GM19328 (cell line): ENCODE results near the gene ZNF593.

Experiments
- ATAC-seq: cut with Tn5 transposase; IDR thresholded peaks from one replicate; pipeline ENCODE4 v1.9.1; 2021; ENCODE audit warnings: mild to moderate bottlenecking, moderate library complexity; ENCODE audit not compliant: unreplicated experiment

The ZNF593 gene

GRCh38 chr1:26168410-26169197 is 1.1 kb upstream of the ZNF593 start, which contains the start of gene C1orf232:
Gene C1orf232 (minus strand): TSS chr1:26168963. CDS start chr1:26168499, 464 bp downstream.
- no peak for ATAC-seq

DNA sequence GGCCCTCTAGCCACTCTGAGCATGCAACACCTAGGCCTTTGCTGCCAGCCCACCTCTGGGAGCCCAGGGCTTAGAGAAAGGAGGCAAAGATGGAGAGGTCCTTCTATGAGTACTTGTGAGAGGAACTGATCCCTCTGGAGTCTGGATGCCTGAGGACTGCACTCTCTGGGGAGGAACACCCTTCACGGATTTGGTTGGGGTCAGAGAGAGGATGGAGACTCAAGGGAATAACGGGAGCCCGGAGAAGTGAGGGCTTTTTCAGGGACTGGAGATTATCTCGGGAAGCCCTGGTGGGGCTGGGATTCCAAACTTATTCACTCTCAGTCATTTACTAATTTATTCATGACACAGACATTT is 532 bp upstream of the ZNF593 start:
- no peak for ATAC-seq

- no peak for ATAC-seq
Measured at GRCh38 chr1:26170472-26170821, 739 bp downstream of the ZNF593 start.

- ATAC-seq: no peak
Measured at GRCh38 chr1:26171084-26172072, 1.7 kb downstream of the ZNF593 start, which contains the start of gene ZNF593OS. Gene ZNF593OS (minus strand): TSS chr1:26171832. CDS start chr1:26171661, 171 bp downstream.

GRCh38 chr1:26175346-26175745 is 5.6 kb downstream of the ZNF593 start:
- no peak for ATAC-seq

- no peak for ATAC-seq
Measured at GRCh38 chr1:26177182-26177684, 7.5 kb downstream of the ZNF593 start, which contains the start of gene CNKSR1. Gene CNKSR1 (plus strand): TSS chr1:26177491. CDS start chr1:26177548, 57 bp downstream.

GRCh38 chr1:26180010-26180506 is 10.3 kb downstream of the ZNF593 start:
- ATAC-seq: no peak

GRCh38 chr1:26181586-26182382 is 12.1 kb downstream of the ZNF593 start:
- ATAC-seq: no peak

DNA sequence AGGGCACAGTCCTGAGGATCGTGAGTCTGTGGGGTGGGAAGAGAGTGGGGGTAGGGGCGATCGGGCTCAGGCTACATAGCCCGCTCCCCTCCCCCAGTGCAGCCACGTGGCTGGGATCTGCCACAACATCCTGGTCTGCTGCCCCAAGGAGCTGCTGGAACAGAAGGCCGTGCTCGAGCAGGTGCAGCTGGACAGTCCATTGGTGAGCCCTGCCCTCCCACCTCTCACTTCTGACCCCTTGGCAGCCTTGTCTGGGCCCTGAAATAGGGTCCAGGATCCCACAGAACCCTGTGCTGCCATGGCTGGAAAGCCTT is 12.6 kb downstream of the ZNF593 start:
- ATAC-seq: no peak

DNA sequence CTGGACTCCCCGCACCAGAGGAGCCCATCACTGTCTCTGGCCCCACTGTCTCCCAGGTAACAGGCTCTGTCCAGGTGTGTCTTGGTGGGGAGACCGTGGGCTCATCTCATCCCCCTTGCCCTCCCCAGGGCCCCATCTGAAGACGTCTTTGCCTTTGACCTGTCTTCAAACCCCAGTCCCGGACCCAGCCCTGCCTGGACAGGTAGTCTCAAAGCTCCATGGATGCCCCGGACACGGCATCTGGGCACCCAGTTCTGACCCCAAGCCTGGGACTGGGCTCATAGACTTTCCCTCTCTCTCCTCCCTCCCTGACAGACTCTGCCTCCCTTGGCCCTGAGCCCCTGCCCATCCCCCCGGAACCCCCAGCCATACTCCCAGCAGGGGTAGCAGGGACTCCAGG is 14.4 kb downstream of the ZNF593 start:
- no peak for ATAC-seq

DNA sequence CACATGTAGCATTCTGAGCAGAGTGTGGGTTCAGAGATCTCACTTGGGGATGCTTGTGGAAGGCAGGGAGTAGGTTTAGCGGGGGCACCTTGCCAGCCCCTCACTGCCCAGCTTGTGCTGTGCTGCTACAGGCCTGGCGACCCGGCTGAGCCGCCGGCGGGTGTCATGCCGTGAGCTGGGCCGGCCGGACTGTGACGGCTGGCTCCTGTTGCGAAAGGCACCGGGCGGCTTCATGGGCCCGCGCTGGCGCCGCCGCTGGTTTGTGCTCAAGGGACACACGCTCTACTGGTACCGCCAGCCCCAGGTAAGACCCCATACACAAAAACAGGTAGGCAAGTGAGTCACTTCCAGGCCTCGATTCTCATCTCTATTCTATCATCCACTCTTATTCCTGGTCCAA is 15.2 kb downstream of the ZNF593 start:
- no peak for ATAC-seq

DNA sequence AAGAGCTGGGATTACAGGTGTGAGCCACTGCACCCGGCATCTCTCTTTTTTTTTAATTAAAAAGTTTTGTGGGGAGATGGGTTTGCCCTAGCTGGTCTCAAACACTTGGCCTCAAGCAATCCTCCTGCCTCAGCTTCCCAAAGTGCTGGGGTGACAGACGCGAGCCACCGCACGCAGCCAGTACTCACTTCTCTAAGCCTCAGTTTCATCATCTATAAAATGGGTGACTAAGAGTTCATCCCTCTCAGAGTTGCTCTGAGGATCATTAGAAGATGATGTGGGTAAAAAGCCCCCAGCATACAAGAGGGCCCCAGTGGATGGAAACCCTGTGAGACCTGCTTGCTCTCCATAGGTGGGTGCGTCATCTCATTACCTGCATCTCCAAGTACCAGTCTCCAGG is 18.2 kb downstream of the ZNF593 start:
- no peak for ATAC-seq

- no peak for ATAC-seq
Measured at GRCh38 chr1:26188477-26188876, 18.8 kb downstream of the ZNF593 start.

- no peak for ATAC-seq
Measured at GRCh38 chr1:26189331-26189730, 19.6 kb downstream of the ZNF593 start.

DNA sequence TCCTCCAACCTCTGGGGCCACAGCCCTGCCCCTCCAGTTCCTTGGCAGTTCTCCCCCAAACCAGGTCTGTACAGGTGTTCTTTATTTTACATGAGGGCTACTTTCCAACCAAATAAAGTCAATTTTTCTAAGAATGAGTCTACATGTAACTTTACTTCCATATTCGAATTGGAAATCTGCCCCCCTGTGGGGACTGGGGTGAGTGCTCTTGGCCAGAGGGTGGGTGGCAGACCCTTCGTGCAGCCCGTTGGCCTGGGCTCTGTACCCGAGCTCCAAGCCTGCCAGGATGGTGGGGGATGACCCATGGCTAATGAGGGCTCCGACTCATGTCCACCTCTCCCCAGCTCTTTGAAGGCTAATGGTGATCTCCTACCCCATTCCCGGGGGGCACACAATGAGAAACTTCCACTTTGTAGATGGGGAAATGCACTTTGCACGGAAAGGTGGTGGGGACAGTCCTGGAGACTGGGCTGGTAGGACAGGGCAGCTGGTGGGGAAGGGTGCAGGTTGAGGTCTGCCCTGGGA is 20.1 kb downstream of the ZNF593 start:
- no peak for ATAC-seq

GRCh38 chr1:26190373-26190987 is 20.8 kb downstream of the ZNF593 start, which contains the start of gene CATSPER4:
Gene CATSPER4 (plus strand): TSS chr1:26190602. CDS start chr1:26190628, 26 bp downstream.
- no peak for ATAC-seq

DNA sequence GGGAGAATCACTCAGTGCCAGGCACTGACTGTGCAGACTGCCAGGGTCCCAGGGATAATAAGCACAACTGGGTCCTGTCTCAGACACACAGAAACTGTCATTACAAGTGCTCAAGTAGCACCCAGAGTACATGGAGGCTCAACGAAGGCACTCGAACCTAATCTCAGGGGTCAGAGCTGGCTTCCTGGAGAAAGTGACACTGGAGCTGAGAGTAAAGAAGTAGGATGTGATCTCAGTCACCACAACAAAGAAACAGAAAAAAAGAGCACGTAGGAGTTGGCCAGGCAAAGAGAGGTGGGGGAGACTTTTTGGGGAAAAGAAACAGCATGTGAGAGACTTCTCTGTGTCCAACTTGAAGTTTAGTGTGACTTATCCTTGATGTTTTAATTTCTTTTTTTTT is 22.0 kb downstream of the ZNF593 start:
- ATAC-seq: no peak

DNA sequence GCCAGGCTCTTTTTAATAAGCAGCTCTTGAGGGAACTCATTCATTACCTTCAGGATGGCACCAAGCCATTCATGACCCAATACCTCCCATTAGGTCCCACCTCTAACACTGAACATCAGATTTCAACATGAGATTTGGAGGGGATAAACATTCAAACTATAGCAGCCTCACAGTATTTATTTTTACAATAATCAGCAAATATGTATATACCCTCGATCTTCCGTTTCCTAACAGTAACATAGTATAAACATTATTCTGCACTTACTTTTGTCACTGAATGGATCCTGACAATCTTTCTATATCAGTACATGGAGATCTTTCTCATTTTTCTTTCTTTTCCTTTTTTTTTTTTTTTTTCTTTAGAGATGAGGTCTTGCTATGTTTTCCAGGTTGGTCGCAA is 26.1 kb downstream of the ZNF593 start:
- no peak for ATAC-seq

- no peak for ATAC-seq
Measured at GRCh38 chr1:26197301-26197700, 27.6 kb downstream of the ZNF593 start.

- no peak for ATAC-seq
Measured at GRCh38 chr1:26197813-26198212, 28.1 kb downstream of the ZNF593 start.
